ENCODE measurements around the gene DAAM2.

DAAM2 gene

GRCh38 chr6:39935241-39935640, 143.1 kb downstream of the DAAM2 start:
- DNase-seq, result no peak

- DNase-seq, result no peak
Observed at GRCh38 chr6:39936857-39937256, 144.7 kb downstream of the DAAM2 start.

- DNase-seq, result no peak
Observed at GRCh38 chr6:39937686-39938333, 145.6 kb downstream of the DAAM2 start.

- DNase-seq, result no peak
Observed at GRCh38 chr6:39938773-39939654, 146.8 kb downstream of the DAAM2 start.

GRCh38 chr6:39941138-39941537, 149.0 kb downstream of the DAAM2 start:
- DNase-seq, result no peak

GRCh38 chr6:39941820-39942219, 149.6 kb downstream of the DAAM2 start:
- no peak for DNase-seq

- no peak for DNase-seq
Observed at GRCh38 chr6:39942903-39943580, 150.9 kb downstream of the DAAM2 start.

- DNase-seq, result no peak
Observed at GRCh38 chr6:39945626-39946025, 153.4 kb downstream of the DAAM2 start.

- DNase-seq, result no peak
Observed at GRCh38 chr6:39947611-39948068, 155.5 kb downstream of the DAAM2 start.

GRCh38 chr6:39948199-39948791, 156.1 kb downstream of the DAAM2 start:
- DNase-seq, result no peak

GRCh38 chr6:39950125-39950720, 158.0 kb downstream of the DAAM2 start:
- DNase-seq, result no peak

GRCh38 chr6:39951191-39951590, 159.0 kb downstream of the DAAM2 start:
- no peak for DNase-seq

- DNase-seq, result no peak
Observed at GRCh38 chr6:39951716-39952115, 159.5 kb downstream of the DAAM2 start.

- no peak for DNase-seq
Observed at GRCh38 chr6:39952167-39952566, 160.0 kb downstream of the DAAM2 start.

GRCh38 chr6:39953076-39953618, 161.0 kb downstream of the DAAM2 start:
- DNase-seq, result no peak

Measured in DMS79 (cell line).